GM12801 (cell line): ENCODE measurements around the gene SSNA1.

Source experiments
- TF ChIP-seq, protein P1 (sequence below): IDR thresholded peaks from one replicate; pipeline ENCODE4 v1.5.1; 2011; ENCODE audit warnings: control low read depth; ENCODE audit not compliant: insufficient read length; ENCODE audit errors: extremely low read depth

SSNA1 gene

DNA sequence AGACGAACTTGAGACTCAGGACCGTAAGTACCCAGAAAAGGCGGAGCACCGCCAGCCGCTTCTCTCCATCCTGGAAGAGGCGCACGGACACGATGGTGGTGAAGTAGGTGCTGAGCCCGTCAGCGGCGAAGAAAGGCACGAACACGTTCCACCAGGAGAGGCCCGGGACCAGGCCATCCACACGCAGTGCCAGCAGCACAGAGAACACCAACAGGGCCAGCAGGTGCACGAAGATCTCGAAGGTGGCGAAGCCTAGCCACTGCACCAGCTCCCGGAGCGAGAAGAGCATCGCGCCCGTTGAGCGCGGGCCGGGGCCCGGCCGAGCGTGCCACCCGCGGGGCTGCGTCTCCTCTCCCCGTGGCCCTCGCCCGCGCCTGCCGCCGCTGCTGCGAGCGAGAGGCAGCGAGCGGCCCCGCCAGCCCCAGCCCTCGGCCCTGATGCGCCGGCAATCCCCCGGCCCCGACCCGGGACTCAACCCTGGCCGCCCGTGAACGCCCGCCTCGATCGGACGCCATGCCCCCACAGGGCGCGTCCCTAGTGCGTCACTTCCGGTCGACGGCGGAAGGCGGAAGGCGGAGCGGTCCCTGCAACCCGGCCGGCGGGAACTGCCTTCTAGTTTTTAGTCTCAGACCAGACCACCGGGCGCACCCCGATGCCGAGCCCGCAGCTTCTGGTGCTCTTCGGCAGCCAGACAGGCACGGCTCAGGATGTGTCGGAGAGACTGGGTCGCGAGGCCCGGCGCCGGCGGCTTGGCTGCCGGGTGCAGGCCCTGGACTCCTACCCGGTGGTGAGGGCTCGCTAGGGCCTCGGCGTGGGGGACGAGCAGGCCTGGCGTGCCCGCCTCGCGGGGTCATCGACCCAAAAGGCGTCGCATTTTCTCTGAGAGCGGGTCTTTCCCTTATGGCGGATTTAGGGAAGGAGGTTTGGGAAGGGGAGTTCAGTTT lies 16.9 kb downstream of the SSNA1 start, which contains the start of the genes NDOR1 and TMEM203:
TSS of gene NDOR1 (plus strand) at position 575 of the 944 bp plus-strand sequence. CDS start at position 653, 78 bp downstream.
TSS of gene TMEM203 (minus strand) at position 523 of the 944 bp plus-strand sequence. CDS start at position 289, 234 bp downstream.
- TF ChIP-seq, protein P1, sequence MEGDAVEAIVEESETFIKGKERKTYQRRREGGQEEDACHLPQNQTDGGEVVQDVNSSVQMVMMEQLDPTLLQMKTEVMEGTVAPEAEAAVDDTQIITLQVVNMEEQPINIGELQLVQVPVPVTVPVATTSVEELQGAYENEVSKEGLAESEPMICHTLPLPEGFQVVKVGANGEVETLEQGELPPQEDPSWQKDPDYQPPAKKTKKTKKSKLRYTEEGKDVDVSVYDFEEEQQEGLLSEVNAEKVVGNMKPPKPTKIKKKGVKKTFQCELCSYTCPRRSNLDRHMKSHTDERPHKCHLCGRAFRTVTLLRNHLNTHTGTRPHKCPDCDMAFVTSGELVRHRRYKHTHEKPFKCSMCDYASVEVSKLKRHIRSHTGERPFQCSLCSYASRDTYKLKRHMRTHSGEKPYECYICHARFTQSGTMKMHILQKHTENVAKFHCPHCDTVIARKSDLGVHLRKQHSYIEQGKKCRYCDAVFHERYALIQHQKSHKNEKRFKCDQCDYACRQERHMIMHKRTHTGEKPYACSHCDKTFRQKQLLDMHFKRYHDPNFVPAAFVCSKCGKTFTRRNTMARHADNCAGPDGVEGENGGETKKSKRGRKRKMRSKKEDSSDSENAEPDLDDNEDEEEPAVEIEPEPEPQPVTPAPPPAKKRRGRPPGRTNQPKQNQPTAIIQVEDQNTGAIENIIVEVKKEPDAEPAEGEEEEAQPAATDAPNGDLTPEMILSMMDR: no peak

- TF ChIP-seq, protein P1: no peak
Observed at GRCh38 chr9:137206602-137207001, 18.1 kb downstream of the SSNA1 start.

- TF ChIP-seq, protein P1: no peak
Observed at GRCh38 chr9:137211532-137211931, 23.1 kb downstream of the SSNA1 start.

- TF ChIP-seq, protein P1: no peak
Observed at GRCh38 chr9:137212520-137212919, 24.0 kb downstream of the SSNA1 start.

DNA sequence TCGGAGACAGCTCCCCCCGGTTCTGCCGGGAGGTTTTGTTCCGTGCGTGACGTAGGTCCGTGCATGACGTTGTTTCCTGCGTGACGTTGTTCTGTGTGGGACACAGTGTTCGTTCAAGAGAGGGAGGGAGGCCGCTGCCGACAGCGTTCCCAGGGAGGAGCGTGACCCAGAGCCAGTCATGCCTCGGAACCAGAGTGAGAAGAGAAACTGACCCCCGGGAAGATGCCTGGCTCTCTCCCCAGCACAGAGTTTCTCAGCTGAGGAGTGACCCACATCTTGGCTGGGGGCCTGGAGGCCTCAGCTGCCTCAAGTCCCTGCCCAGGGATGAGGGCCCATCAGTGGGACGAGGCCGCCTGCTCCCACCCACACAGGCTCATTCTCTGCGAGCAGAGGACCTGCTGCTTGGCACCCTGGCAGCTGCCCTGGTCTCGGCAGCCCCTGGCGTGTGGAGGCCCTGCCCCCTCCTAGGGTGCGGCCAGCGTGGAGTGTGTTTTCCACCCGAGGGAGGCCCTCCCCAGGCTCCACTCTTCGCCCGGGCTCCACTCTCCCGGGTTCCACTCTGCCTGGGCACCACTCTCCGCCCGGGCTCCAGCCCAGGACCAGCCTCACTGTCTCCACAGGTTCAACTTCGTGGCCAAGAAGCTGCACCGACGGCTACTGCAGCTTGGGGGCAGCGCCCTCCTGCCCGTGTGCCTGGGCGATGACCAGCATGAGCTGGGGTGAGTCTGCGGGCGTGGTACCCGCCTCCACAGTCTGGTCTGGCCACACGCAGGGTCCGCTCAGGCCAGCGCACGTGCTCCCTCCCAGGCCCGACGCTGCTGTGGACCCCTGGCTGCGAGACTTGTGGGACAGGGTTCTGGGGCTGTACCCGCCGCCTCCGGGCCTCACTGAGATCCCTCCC lies 24.9 kb downstream of the SSNA1 start:
- TF ChIP-seq, protein P1: no peak

- TF ChIP-seq, protein P1: no peak
Observed at GRCh38 chr9:137214620-137215019, 26.1 kb downstream of the SSNA1 start.
